Left renal pelvis (tissue), 4 donors: ENCODE data around the gene SYPL2. TPM values are rescaled to one million over a fixed set of nuclear protein-coding genes. Genes with fewer than 3 reads are reported as not detected.
"Not testable (repeated sequence)": the region's sequence is repeated elsewhere in the genome, so short reads cannot be mapped to it uniquely, and the experiment has no call there.

ENCODE experiments used
- DNase-seq, 4 donors: peaks; one replicate each; pipeline ENCODE4 v3.0.0-alpha.2; 2013; ENCODE audit warnings: low read depth in 4 of 4, low spot score in 3 of 4
- polyA plus RNA-seq, 4 donors: library from polyadenylated mRNA; unstranded; fragments of 120-200 nt; gene quantifications; one replicate each; pipeline ENCODE4 v1.2.1, GENCODE V29; 2013; ENCODE audit not compliant: insufficient read length in 4 of 4

Gene SYPL2
- polyA plus RNA-seq, 4 donors: 5.3 to 16.4 (median 11.7) TPM

- no peak for DNase-seq
Observed at GRCh38 chr1:109468903-109469302, 2.6 kb downstream of the SYPL2 start.

GRCh38 chr1:109470245-109470644 lies 3.9 kb downstream of the SYPL2 start:
- DNase-seq: no peak

- no peak for DNase-seq
Observed at GRCh38 chr1:109472779-109473178, 6.4 kb downstream of the SYPL2 start.

GRCh38 chr1:109473284-109474057 lies 7.1 kb downstream of the SYPL2 start:
- not testable (repeated sequence) for DNase-seq

GRCh38 chr1:109474697-109475096 lies 8.4 kb downstream of the SYPL2 start:
- DNase-seq: no peak

GRCh38 chr1:109475261-109475660 lies 8.9 kb downstream of the SYPL2 start:
- no peak for DNase-seq

GRCh38 chr1:109476825-109477224 lies 10.5 kb downstream of the SYPL2 start:
- no peak for DNase-seq

- no peak for DNase-seq
Observed at GRCh38 chr1:109477821-109478220, 11.5 kb downstream of the SYPL2 start.

GRCh38 chr1:109478806-109479205 lies 12.5 kb downstream of the SYPL2 start:
- no peak for DNase-seq

- no peak for DNase-seq
Observed at GRCh38 chr1:109479311-109479710, 13.0 kb downstream of the SYPL2 start.

- DNase-seq: no peak
Observed at GRCh38 chr1:109479901-109480300, 13.6 kb downstream of the SYPL2 start.

GRCh38 chr1:109481646-109482045 lies 15.3 kb downstream of the SYPL2 start:
- DNase-seq: no peak

- no peak for DNase-seq
Observed at GRCh38 chr1:109482242-109482641, 15.9 kb downstream of the SYPL2 start.

- no peak for DNase-seq
Observed at GRCh38 chr1:109482791-109483671, 16.7 kb downstream of the SYPL2 start.

GRCh38 chr1:109483672-109484518 lies 17.5 kb downstream of the SYPL2 start, which contains the start of gene ATXN7L2:
Gene ATXN7L2 (plus strand): TSS chr1:109483905. CDS start chr1:109483954, 49 bp downstream.
- DNase-seq: peak; percentile 76 to 86 (median 83)

- no peak for DNase-seq
Observed at GRCh38 chr1:109484519-109484975, 18.2 kb downstream of the SYPL2 start.

- DNase-seq: no peak
Observed at GRCh38 chr1:109485001-109485400, 18.7 kb downstream of the SYPL2 start.

GRCh38 chr1:109487261-109487660 lies 20.9 kb downstream of the SYPL2 start:
- no peak for DNase-seq

GRCh38 chr1:109488201-109488600 lies 21.9 kb downstream of the SYPL2 start:
- no peak for DNase-seq

- DNase-seq: no peak
Observed at GRCh38 chr1:109488696-109489095, 22.4 kb downstream of the SYPL2 start.
